HepG2 (cell line): ENCODE data around the gene CFAP70. TPM values are rescaled to one million over a fixed set of nuclear protein-coding genes. Genes with fewer than 3 reads are reported as not detected.

ENCODE experiments used
- AHR ChIP-seq: IDR thresholded peaks from 2 replicates; pipeline ENCODE4 v1.6.1; 2018; ENCODE audit warnings: missing genetic modification reagents, missing compliant biosample characterization
- ARID4A ChIP-seq: sonication (generic); formaldehyde crosslinking; IDR thresholded peaks from 2 replicates; pipeline ENCODE4 v1.5.0; 2020; ENCODE audit warnings: mild to moderate bottlenecking, missing genetic modification reagents, borderline replicate concordance
- ELF3 ChIP-seq: IDR thresholded peaks from 2 replicates; pipeline ENCODE4 v1.6.1; 2016; ENCODE audit warnings: missing genetic modification reagents, missing compliant biosample characterization
- ETV6 ChIP-seq: sonication (generic); formaldehyde crosslinking; conservative IDR thresholded peaks from 2 replicates; pipeline ENCODE4 v1.4.0; 2020; ENCODE audit warnings: missing genetic modification reagents
- HMGXB3 ChIP-seq: sonication (generic); formaldehyde crosslinking; IDR thresholded peaks from 2 replicates; pipeline ENCODE4 v1.4.0; 2020; ENCODE audit warnings: missing genetic modification reagents, borderline replicate concordance
- MED13 ChIP-seq: sonication (generic); formaldehyde crosslinking; IDR thresholded peaks from 2 replicates; pipeline ENCODE4 v1.5.0; 2020; ENCODE audit warnings: missing genetic modification reagents
- MXD3 ChIP-seq: IDR thresholded peaks from 2 replicates; pipeline ENCODE4 v1.6.1; 2016; ENCODE audit warnings: mild to moderate bottlenecking, missing biosample characterization, missing genetic modification reagents
- RAD21 ChIP-seq: fragments of 450-650 bp; formaldehyde crosslinking; IDR thresholded peaks from 2 replicates; pipeline ENCODE4 v1.5.0; 2020; ENCODE audit warnings: mild to moderate bottlenecking
- REPIN1 ChIP-seq: sonication (generic); formaldehyde crosslinking; IDR thresholded peaks from 2 replicates; pipeline ENCODE4 v1.8.0; 2022; ENCODE audit warnings: missing genetic modification reagents, low read depth, mild to moderate bottlenecking, borderline replicate concordance
- SALL1 ChIP-seq: sonication (generic); formaldehyde crosslinking; IDR thresholded peaks from 2 replicates; pipeline ENCODE4 v1.8.0; 2022; ENCODE audit warnings: mild to moderate bottlenecking, missing genetic modification reagents
- ZGPAT ChIP-seq: IDR thresholded peaks from 2 replicates; pipeline ENCODE4 v1.6.1; 2016; ENCODE audit warnings: mild to moderate bottlenecking
- ZNF772 ChIP-seq: sonication (generic); formaldehyde crosslinking; IDR thresholded peaks from 2 replicates; pipeline ENCODE4 v1.5.0; 2020; ENCODE audit warnings: mild to moderate bottlenecking, missing genetic modification reagents
- polyA plus RNA-seq, 8 experiments: library from polyadenylated mRNA; depleted of rRNA in 3 of 8; stranded (reverse) in 7 of 8; unstranded in 1 of 8; fragments of >200 nt; fragmentation: Illumina TruSeq in 4 of 8; extraction: Trizol in 4 of 8; gene quantifications; 2 replicates each; pipeline versions ENCODE4 v1.2.1 to v1.2.3, GENCODE V29; 2011 to 2016; ENCODE audit warnings: low read depth in 4 of 8, missing spikeins in 1 of 8, mixed read lengths in 1 of 8; ENCODE audit not compliant: insufficient read depth in 1 of 8
- total RNA-seq, 5 experiments: library from RNA; depleted of rRNA; stranded (reverse); fragments of >200 nt; fragmentation: Illumina TruSeq; extraction: Trizol; gene quantifications; 2 replicates each; pipeline ENCODE4 v1.2.3, GENCODE V29; 2016; ENCODE audit warnings: low read depth in 1 of 5
- TF ChIP-seq, protein P1 (sequence below): IDR thresholded peaks from 2 replicates; pipeline ENCODE4 v1.6.1; 2016; ENCODE audit warnings: low read depth
- TF ChIP-seq, protein P2 (sequence below): conservative IDR thresholded peaks from 2 replicates; pipeline ENCODE4 v1.6.1; 2018; ENCODE audit warnings: missing genetic modification reagents

CFAP70 gene
- total and polyA plus RNA-seq, 2 of the 13 experiments (the other 11 are each of a cell fraction or from before 2014, with no cell fraction given) = 0.27 to 0.38 TPM

DNA sequence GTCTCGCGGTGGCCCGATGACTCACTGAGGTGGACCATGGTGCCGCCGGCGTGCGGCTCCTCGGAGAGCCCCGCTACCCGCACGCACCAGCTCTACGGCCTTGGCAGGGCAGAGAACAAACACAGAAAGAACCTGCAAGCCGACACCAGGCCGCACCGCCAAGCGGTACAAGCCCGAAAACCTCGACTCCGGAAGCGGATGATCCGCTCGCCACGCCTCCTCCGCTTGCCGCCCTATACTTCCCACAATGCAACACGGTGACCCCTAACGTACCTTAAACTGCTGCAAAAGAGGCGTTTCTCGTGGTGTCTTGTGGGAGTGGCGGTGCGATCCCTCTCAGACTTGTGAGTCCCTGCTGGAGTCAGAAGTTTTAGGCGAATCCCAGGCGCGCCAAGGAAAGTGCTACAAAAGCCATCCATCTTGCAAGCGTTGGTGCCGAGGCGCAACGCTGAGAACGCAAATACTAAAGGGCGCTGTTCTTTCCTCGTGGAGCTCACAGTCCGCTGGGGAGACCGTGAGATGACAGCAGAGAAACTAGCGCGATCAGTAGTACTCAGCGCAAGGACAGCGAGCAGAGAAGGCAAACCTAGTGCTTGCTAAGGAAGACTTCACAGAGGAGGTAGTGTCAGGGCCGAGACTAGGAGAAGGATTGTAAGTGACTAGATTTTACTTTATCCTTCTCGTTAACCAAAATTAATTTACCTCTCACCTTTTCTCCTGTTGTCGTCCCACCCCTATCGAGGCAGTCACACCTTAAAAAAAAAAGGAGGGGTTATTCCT, 106.0 kb downstream of the CFAP70 start, which contains the start of gene MRPS16 (continued):
- peak; percentile 87 for TF ChIP-seq HMGXB3 (CRISPR knock-in tag)
- TF ChIP-seq MED13 (CRISPR knock-in tag) = 0 out of 2 replicates have a peak, but pooled peaks have one; percentile 8
- peak; percentile 98 for TF ChIP-seq ARID4A (CRISPR knock-in tag)
- peak; percentile 77 for TF ChIP-seq ELF3
- TF ChIP-seq AHR (CRISPR knock-in tag) = peak; percentile 26; the same call in 1 of the 2 replicates
- peak; percentile 71 for TF ChIP-seq MXD3 (CRISPR knock-in tag)
- TF ChIP-seq ETV6 (CRISPR knock-in tag) = peak; percentile 29; the same call in 1 of the 2 replicates
- TF ChIP-seq SALL1 = peak; percentile 79
- TF ChIP-seq, protein P1, sequence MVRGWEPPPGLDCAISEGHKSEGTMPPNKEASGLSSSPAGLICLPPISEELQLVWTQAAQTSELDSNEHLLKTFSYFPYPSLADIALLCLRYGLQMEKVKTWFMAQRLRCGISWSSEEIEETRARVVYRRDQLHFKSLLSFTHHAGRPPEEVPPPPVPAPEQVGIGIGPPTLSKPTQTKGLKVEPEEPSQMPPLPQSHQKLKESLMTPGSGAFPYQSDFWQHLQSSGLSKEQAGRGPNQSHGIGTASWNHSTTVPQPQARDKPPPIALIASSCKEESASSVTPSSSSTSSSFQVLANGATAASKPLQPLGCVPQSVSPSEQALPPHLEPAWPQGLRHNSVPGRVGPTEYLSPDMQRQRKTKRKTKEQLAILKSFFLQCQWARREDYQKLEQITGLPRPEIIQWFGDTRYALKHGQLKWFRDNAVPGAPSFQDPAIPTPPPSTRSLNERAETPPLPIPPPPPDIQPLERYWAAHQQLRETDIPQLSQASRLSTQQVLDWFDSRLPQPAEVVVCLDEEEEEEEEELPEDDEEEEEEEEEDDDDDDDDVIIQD (CRISPR knock-in tag) = peak; percentile 58; the same call in 1 of the 2 replicates
- TF ChIP-seq ZNF772 (CRISPR knock-in tag) = peak; percentile 67; the same call in 1 of the 2 replicates
- TF ChIP-seq RAD21 (CRISPR knock-in tag) = peak; percentile 40; the same call in 1 of the 2 replicates
- TF ChIP-seq ZGPAT (CRISPR knock-in tag) = peak; percentile 80
- TF ChIP-seq, protein P2, sequence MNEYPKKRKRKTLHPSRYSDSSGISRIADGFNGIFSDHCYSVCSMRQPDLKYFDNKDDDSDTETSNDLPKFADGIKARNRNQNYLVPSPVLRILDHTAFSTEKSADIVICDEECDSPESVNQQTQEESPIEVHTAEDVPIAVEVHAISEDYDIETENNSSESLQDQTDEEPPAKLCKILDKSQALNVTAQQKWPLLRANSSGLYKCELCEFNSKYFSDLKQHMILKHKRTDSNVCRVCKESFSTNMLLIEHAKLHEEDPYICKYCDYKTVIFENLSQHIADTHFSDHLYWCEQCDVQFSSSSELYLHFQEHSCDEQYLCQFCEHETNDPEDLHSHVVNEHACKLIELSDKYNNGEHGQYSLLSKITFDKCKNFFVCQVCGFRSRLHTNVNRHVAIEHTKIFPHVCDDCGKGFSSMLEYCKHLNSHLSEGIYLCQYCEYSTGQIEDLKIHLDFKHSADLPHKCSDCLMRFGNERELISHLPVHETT (CRISPR knock-in tag) = peak; percentile 84; the same call in 1 of the 2 replicates
- TF ChIP-seq REPIN1 (CRISPR knock-in tag) = peak; percentile 74; the same call in 1 of the 2 replicates
